Psoas muscle (tissue), 8 donors: ENCODE data around the gene OR6S1. TPM values are rescaled to one million over a fixed set of nuclear protein-coding genes. Genes with fewer than 3 reads are reported as not detected.

Experiments
- ATAC-seq, 4 donors: fragments of 200-7000 bp; cut with Tn5 transposase; one replicate each; pipeline ENCODE4 v1.9.1; 2020; ENCODE audit warnings: moderate library complexity in 3 of 4, mild to moderate bottlenecking in 2 of 4
- DNase-seq, 2 donors: peaks; one replicate each; pipeline ENCODE4 v3.0.0-alpha.2; 2020
- H3K27ac ChIP-seq: fragments of 200-600 bp; one replicate; pipeline ENCODE4 v1.8.0; 2022
- H3K27me3 ChIP-seq, 3 donors: fragments of 200-600 bp in 1 of 3; one replicate each; pipeline versions ENCODE4 v1.6.1 to v1.8.0; 2013 to 2022; ENCODE audit warnings: low read length in 2 of 3, mild to moderate bottlenecking in 2 of 3, moderate library complexity in 1 of 3; ENCODE audit not compliant: insufficient read depth in 3 of 3
- H3K36me3 ChIP-seq, 2 donors: fragments of 200-600 bp in 1 of 2; one replicate each; pipeline versions ENCODE4 v1.6.1 to v1.8.0; 2013 to 2022; ENCODE audit warnings: low read depth in 1 of 2, mild to moderate bottlenecking in 1 of 2, moderate library complexity in 1 of 2; ENCODE audit not compliant: insufficient read depth in 1 of 2
- H3K4me1 ChIP-seq: fragments of 200-600 bp; one replicate; pipeline ENCODE4 v1.8.0; 2022
- H3K4me3 ChIP-seq: fragments of 200-600 bp; one replicate; pipeline ENCODE4 v1.8.0; 2022; ENCODE audit warnings: mild to moderate bottlenecking
- H3K9me3 ChIP-seq: fragments of 200-600 bp; one replicate; pipeline ENCODE4 v1.8.0; 2022
- CTCF ChIP-seq: fragments of 200-600 bp; IDR thresholded peaks from one replicate; pipeline ENCODE4 v1.8.0; 2022; ENCODE audit warnings: antibody characterized with exemption
- WGBS, 3 donors: extraction: QIAGEN DNeasy Blood & Tissue Kit; methylation state at CpG; one replicate each; pipeline versions ENCODE4 v1.1.6 to v1.1.7; 2013; 5-methylcytosine and 5-hydroxymethylcytosine counted together
- intact Hi-C, 2 donors: fragments of 100-400 bp; cut with DNase I; formaldehyde crosslinking; loops; one replicate each; pipeline versions ENCODE4 v1.11.0 to v1.14.2; 2022
- polyA plus RNA-seq, 3 donors: library from polyadenylated mRNA; stranded (reverse); fragments of 200-250 nt; gene quantifications; one replicate each; pipeline ENCODE4 v1.2.3, GENCODE V29; 2013
- total RNA-seq, 4 donors: library from RNA; stranded (reverse); fragmentation: NEBNext Ultra II Directional in 2 of 4; extraction: Animal tissue kit (Norgen Biotek cat#: 25700) in 2 of 4; gene quantifications; one replicate each; pipeline versions ENCODE4 v1.2.1 to v1.2.4, GENCODE V29; 2021 to 2023
- donor health status: healthy with polysubstance abuse.
- donor health status: DM: no; HTN: no; CAD: no; lungs with moderate emphysema.
- donor health status: Bipolar disorder and iron deficiency.
- donor health status: healthy.
- donor health status: DM: yes; HTN: yes; CAD: no.
- donor health status: DM: no; HTN: no; CAD: no.
- donor health status: DM: no; HTN: no; CAD: no.
- donor health status: DM: yes; HTN: yes; CAD: no.

The OR6S1 gene
- total and polyA plus RNA-seq, 7 donors: not detected

- no peaks in the 10 kb centered on the region for H3K4me1 ChIP-seq
- intact Hi-C loops: no loop called here
- 21 to 24% (median 24%) methylated on average over 28 of the region's 28 CpGs for WGBS, 3 donors
- H3K36me3 ChIP-seq: no peaks in the 10 kb centered on the region
- DNase-seq (no peak), ATAC-seq (no peak)
- H3K27ac ChIP-seq: no peak overlapping the region
- no peak overlapping the region for H3K4me3 ChIP-seq
- peaks cover 0 to 92% (median 26%) of the 10 kb centered on the region in 3 donors for H3K27me3 ChIP-seq
- H3K9me3 ChIP-seq: no peaks in the 10 kb centered on the region
- no peak for TF ChIP-seq CTCF
These were observed 16.0 kb upstream of the OR6S1 start for GRCh38 chr14:20657216-20658211.

- no peak for TF ChIP-seq CTCF
- ATAC-seq (no peak), DNase-seq (no peak)
- Histone ChIP-seq H3K4me3 (no peak overlapping the region), H3K27me3 (peaks cover 0 to 93% (median 26%) of the 10 kb centered on the region in 3 donors), H3K9me3 (no peaks in the 10 kb centered on the region), H3K36me3 (no peaks in the 10 kb centered on the region), H3K4me1 (no peaks in the 10 kb centered on the region), H3K27ac (no peak overlapping the region)
- WGBS, 3 donors: 62 to 63% (median 63%) methylated on average over 4 of the region's 4 CpGs
- intact Hi-C loops: no loop called here
These were observed 14.8 kb upstream of the OR6S1 start for GRCh38 chr14:20656274-20656673.

- no peak overlapping the region for H3K4me3 ChIP-seq
- H3K4me1 ChIP-seq: no peaks in the 10 kb centered on the region
- no peak for ATAC-seq
- H3K27me3 ChIP-seq: peaks cover 0 to 94% (median 23%) of the 10 kb centered on the region in 3 donors
- no peaks in the 10 kb centered on the region for H3K36me3 ChIP-seq
- H3K9me3 ChIP-seq: no peaks in the 10 kb centered on the region
- no peak for DNase-seq
- no peak overlapping the region for H3K27ac ChIP-seq
- no peak for TF ChIP-seq CTCF
- WGBS, 3 donors: 65 to 79% (median 74%) methylated on average over 4 of the region's 4 CpGs
- intact Hi-C loops: no loop called here
These were observed 14.4 kb upstream of the OR6S1 start for GRCh38 chr14:20655851-20656250.

- ATAC-seq: peak in 1 of 4 donors; percentile 42
- 1 to 3% (median 2%) methylated on average over 35 to 39 of the region's 39 CpGs for WGBS, 3 donors
These were observed 11.8 kb upstream of the OR6S1 start for GRCh38 chr14:20652996-20653975.

More at GRCh38 chr14:20652996-20653975, 11.8 kb upstream of the OR6S1 start:
- Histone ChIP-seq H3K27ac (no peak overlapping the region), H3K9me3 (no peaks in the 10 kb centered on the region), H3K36me3 (no peaks in the 10 kb centered on the region), H3K27me3 (peaks cover 0 to 89% (median 21%) of the 10 kb centered on the region in 3 donors), H3K4me3 (no peak overlapping the region), H3K4me1 (no peaks in the 10 kb centered on the region)
- intact Hi-C loops: no loop called here
- TF ChIP-seq CTCF: no peak
- DNase-seq: no peak
